RWPE1 (cell line): Measurements from ENCODE around the gene CELA1.
"Not testable (repeated sequence)": the region's sequence is repeated elsewhere in the genome, so short reads cannot be mapped to it uniquely, and the experiment has no call there.

Experiments
- CTCF ChIA-PET: fragments of 350-600 bp; sonication (Branson Sonifier 250); formaldehyde crosslinking; extraction: SDS; loops from one replicate; lab custom pipeline; 2021; lab: Yijun Ruan, JAX
- POLR2A ChIA-PET: fragments of 400-600 bp; formaldehyde crosslinking; extraction: SDS; loops from one replicate; lab custom pipeline; 2020; ENCODE audit warnings: antibody characterized with exemption; ENCODE audit not compliant: low non-redundant PET; lab: Yijun Ruan, JAX
- DNase-seq: peaks from one replicate; pipeline ENCODE4 v3.0.0; 2012; ENCODE audit warnings: low spot score
- H3K27ac ChIP-seq: fragments of 450-650 bp; 2 replicates; pipeline ENCODE4 v1.5.1; 2017
- CTCF ChIP-seq: fragments of 450-650 bp; conservative IDR thresholded peaks from 2 replicates; pipeline ENCODE4 v1.5.1; 2017; ENCODE audit warnings: low read depth, mild to moderate bottlenecking

The CELA1 gene

DNA sequence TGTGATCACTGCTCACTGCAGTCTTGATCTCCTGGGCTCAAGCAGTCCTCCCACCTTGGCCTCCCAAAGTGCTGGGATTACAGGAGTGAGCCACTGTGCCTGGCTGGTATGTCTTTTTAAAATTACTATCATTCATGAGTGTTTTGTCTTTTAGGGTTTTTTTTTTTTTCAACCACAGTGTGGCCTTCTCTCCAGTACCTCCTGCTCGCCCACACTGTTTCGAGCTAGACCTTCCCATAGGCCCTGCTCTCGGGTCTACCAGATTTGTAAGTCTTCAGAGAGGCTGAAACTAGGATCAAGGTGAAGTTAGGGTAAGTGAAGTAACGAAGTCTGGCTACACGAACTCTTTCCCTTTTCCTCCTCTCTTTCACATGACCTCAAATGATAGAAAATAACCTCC lies 24.0 kb downstream of the CELA1 start:
- no peak for TF ChIP-seq CTCF
- H3K27ac ChIP-seq, result no peak overlapping the region
- POLR2A ChIA-PET, result no interaction called here
- CTCF ChIA-PET, result interaction anchor here (0.6 kb wide), 1 partner anchor 17 kb away, joined by 3 read pairs; no protein-coding TSS in a partner anchor
- DNase-seq, result no peak

DNA sequence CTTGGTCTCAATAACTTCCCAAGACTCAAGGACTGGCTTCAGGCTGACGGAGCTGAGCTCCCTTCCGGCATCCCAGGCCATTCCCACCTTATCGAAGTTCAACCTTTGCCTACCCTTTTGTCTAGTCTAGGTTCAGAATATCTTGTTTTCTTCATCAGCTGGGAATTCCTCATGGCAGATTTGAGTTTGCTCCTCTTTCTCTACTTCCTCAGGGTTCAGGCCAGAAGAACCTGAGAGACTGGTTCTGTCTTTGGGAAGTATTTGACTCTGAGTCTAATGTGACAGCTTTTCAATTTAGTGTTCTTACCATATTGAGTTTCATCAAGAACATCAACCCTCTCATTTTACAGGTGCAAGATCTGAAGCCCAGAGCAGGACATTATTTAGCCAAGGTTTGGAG lies 24.6 kb downstream of the CELA1 start:
- CTCF ChIA-PET, result no interaction called here
- no peak for TF ChIP-seq CTCF
- no peak for DNase-seq
- H3K27ac ChIP-seq, result no peak overlapping the region
- POLR2A ChIA-PET, result no interaction called here

- CTCF ChIA-PET, result interaction anchor here (0.7 kb wide), 1 partner anchor 10 kb away, joined by 3 read pairs; no protein-coding TSS in a partner anchor
- H3K27ac ChIP-seq, result no peak overlapping the region
- no peak for DNase-seq
- POLR2A ChIA-PET, result no interaction called here
- TF ChIP-seq CTCF, result no peak
Observed at GRCh38 chr12:51320695-51321320, 25.7 kb downstream of the CELA1 start.

GRCh38 chr12:51320311-51320694 lies 26.2 kb downstream of the CELA1 start:
- CTCF ChIA-PET, result interaction anchor here (0.7 kb wide), 1 partner anchor 10 kb away, joined by 3 read pairs; no protein-coding TSS in a partner anchor
- no peak for TF ChIP-seq CTCF
- H3K27ac ChIP-seq, result no peak overlapping the region

DNA sequence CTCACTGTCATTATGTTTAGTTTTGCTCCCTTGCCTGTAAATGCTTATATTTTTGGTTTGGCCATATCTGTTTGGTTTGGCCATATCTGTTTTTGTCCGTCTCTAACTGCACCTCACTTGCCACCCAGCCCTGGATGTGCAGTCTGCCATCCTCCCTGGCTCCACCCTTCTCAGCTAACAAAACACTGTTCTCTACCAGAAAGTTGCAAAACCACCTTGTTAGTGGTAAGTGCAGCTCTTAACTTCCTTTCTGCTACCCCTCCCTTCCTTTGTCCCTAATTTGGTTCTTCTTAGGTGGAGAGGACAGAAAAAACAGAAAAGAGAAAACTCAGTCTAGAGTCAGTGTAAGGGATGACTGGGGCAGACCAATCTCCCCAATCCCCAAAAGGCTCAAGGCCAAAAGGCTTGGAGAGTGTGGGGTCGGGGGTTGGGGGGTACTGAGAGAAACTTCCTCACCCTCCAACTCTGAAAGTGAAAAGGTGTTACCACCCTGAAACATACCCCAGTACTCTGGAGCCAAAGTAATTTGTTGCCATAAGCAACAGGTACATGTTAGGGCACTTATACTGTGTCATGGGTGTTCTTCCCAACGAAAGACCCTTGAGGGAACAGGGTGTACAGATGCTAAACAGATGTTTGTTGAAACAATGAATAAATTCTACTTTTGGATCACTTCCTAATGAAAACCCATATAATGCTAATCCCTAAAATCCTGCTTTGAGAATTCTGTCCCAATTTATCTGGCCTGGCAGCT lies 27.5 kb downstream of the CELA1 start:
- CTCF ChIA-PET, result no interaction called here
- TF ChIP-seq CTCF, result no peak
- POLR2A ChIA-PET, result no interaction called here
- no peak overlapping the region for H3K27ac ChIP-seq
- DNase-seq, result no peak

More at GRCh38 chr12:51320311-51320694, 26.2 kb downstream of the CELA1 start:
- no peak for DNase-seq
- POLR2A ChIA-PET, result no interaction called here

GRCh38 chr12:51318057-51318806 lies 28.2 kb downstream of the CELA1 start:
- DNase-seq, CTCF ChIA-PET, H3K27ac ChIP-seq, POLR2A ChIA-PET: not testable (repeated sequence)
